ENCODE results near the gene BAG5.

GRCh38 chr14:103560691-103561090, 1.8 kb downstream of the BAG5 start:
- TF ChIP-seq POLR2A (IDR thresholded peaks at IDR 0.05; ENCODE audit: low read length) (no peak), GATA1 (IDR thresholded peaks at IDR 0.05; ENCODE audit: low read depth, low read length) (no peak)

Measured in erythroblast (primary cell).